GM18870 (cell line): ENCODE results near the gene LBX2.

Experiments used
- ATAC-seq: cut with Tn5 transposase; IDR thresholded peaks from one replicate; pipeline ENCODE4 v1.9.1; 2021; ENCODE audit warnings: moderate library complexity; ENCODE audit not compliant: unreplicated experiment

The LBX2 gene

DNA sequence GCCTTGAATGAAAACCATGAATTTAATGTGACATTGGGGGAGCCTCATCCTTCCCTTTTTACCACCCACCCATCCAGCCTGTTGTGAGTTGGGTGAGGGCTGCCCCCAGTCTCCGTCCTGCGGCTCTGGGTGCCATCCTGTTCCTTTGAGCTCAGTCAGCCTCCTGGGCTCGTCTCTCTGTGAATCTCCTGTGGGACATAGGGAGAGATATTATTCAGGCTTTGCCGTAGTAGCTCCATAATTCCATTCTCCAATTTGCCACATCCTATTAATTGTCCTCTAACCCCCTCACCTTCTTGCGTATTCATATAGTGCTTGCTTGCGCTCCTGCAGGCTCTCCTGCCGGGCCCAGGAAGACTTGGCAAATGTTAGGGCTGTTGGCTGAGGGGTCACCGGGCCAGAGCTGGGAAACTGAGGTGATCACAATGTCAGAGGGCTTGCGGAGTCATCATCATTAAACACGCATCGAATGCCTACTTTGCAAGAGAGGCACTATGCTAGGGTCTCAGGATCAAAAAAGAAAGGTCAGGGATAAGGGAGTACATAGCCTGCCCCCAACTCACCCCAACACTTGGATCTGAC is 27.3 kb upstream of the LBX2 start:
- no peak for ATAC-seq

GRCh38 chr2:74525717-74526648 is 26.6 kb upstream of the LBX2 start, which contains the start of gene DQX1:
Gene DQX1 (minus strand): TSS chr2:74526231. CDS start chr2:74525729, 502 bp downstream.
- ATAC-seq: no peak

GRCh38 chr2:74524955-74525716 is 25.7 kb upstream of the LBX2 start:
- ATAC-seq: no peak

- no peak for ATAC-seq
Observed at GRCh38 chr2:74524005-74524404, 24.6 kb upstream of the LBX2 start.

DNA sequence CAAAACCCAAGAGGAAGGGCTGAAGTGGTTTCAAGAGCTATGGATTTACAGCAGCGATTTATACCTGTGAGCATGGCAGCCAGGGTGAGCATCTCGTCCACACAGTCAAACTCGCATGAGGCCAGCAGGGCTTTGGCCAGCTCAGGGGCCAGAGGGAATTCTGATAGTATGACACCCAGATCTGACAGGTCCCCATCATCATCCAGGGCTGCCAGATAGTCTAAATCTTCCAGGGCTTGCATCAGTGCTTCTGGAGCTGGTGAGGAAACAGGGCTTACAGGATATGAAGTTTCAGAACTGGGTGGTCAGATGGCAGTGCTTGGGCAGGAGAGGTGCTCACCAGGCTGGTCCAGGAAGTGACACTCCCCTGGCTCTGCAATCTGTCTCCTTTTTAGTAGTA is 23.1 kb upstream of the LBX2 start:
- no peak for ATAC-seq

GRCh38 chr2:74516650-74517049 is 17.2 kb upstream of the LBX2 start:
- ATAC-seq: no peak

- no peak for ATAC-seq
Observed at GRCh38 chr2:74515981-74516633, 16.7 kb upstream of the LBX2 start.

GRCh38 chr2:74515271-74515980 is 16.0 kb upstream of the LBX2 start:
- ATAC-seq: no peak

DNA sequence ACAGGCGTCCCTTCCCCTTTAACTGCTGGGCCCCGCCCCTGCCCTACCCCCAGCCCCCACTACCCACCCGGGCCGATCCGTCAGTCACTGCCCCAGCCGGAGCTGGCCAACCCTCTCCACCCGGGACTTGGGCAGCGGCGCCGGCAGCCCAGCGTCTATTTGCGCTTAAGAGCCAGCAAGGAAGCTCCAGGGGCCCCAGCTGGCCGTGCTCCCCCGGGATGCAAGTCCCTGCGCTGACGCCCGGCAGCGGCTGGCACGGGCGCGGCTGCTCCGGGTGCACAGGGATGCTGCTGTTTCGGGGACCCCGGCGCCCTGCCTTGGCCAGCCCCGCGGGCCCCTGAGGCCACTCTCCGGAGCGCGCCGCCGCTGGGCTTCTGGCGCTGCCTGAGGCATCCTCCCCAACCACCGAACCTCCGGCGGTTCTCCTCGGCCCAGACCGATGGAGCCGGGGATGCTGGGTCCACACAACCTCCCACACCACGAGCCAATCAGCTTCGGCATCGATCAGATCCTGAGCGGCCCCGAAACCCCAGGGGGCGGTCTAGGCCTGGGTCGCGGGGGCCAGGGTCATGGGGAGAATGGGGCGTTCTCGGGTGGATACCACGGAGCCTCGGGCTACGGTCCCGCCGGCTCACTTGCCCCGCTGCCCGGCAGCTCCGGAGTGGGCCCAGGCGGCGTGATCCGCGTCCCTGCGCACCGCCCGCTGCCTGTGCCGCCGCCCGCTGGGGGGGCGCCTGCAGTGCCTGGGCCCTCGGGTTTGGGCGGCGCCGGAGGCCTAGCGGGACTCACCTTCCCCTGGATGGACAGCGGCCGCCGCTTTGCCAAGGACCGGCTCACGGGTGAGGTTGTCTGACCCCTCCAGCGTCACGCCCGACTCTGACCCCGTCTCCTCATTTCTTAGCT is 15.2 kb upstream of the LBX2 start, which contains the start of gene TLX2:
Gene TLX2 (plus strand): TSS at position 83 of the 903 bp plus-strand sequence. CDS start 357 bp downstream, at position 440.
- no peak for ATAC-seq

DNA sequence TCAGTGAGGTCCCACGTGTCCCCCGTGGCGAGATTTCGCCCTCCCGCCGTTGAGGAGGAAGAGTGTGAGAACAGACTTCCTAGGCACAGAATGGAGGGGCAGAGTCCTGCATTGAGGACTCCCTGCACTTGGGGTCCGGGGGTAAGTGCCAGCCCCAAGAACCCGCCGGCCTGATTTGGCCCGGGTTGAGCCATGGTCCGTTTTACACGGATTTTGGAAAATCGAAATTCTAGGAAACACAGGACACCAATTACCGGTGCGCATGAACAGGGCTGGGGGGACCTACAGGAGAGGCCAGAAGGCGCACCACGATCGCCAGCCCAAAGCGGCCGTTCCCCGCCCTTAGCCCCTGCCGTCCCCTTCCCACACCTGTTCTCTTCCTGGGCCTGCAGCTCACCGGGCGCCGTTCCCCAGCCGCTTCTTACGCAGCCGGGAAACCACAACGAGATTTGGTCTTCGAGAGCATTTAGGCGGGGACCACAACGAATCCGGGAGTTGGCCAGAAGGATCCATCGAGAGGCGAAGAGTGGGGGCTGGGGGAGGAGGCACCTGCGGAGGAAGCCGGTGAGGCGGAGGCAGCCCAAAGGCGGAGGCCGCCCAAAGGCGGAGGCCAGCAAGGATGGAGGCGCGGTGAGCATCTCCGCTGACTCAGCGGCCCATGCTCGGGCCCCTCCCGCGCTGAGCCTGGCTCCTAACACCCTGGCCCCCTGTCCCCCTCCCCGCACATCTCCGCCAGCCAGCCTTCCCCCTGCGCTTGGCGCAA is 14.4 kb upstream of the LBX2 start:
- ATAC-seq: no peak

GRCh38 chr2:74512744-74513604 is 13.6 kb upstream of the LBX2 start:
- no peak for ATAC-seq

DNA sequence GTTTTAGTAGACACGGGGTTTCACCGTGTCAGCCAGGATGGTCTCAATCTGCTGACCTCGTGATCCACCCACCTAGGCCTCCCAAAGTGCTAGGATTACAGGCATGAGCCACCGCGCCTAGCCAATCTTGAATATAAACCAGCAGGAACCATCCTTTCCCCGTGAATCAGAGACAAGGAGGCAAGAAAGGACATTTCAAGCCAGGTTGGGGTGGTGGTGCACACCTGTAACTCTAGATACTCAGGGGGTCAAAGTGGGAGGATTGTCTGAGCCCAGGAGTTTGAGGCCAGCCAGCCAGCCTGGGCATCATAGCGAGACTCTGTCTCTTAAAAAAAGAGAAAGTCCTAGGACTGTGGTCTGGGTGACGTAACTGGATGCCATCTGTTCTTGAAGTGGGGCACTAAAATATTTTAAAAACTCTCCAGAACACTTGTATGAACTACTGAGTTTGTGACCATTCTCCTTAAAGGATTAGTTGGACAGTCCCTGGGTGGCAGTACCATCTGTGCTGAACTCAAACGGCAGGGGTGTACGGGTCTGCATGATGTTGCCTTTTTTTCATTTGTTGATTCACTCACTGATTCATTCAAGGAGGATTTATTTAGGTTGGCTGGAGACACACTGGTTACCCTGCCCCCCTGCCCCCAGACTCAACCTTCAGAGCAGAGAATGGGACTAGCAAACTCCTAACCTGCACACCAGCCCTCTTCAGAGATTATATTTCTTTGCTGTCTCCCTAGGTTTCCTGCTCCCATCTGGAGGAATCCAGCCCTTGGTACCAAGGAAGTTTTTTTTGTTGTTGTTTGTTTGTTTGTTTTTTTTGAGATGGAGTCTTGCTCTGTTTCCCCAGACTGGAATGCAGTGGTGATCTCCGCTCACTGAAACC is 11.9 kb upstream of the LBX2 start:
- ATAC-seq: no peak

DNA sequence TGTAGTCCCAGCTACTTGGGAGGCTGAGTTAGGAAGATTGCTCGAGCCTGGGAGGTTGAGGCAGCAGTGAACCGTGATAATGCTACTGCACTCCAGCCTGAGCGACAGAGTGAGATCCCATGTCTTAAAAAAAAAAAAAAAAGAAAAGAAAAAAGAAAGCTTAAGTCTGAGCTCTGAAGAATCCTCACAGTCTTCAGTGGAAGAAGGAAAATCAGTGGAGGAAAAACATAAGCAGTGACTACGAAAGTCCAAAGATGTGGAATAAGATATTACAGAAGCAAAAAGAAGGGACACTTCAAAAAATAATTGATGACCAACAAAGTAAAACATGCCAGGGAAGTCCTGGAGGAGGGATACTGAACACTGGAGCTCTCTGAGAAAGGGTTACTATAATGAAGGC is 10.9 kb upstream of the LBX2 start:
- ATAC-seq: no peak

- ATAC-seq: no peak
Observed at GRCh38 chr2:74507926-74508520, 8.6 kb upstream of the LBX2 start.

GRCh38 chr2:74507145-74507925 is 7.9 kb upstream of the LBX2 start, which contains the start of gene PCGF1:
Gene PCGF1 (minus strand): TSS chr2:74507695. CDS start chr2:74507668, 27 bp downstream.
- ATAC-seq: peak; percentile 91
